Measurements from ENCODE around the gene JUP.
"Not testable (repeated sequence)": the region's sequence is repeated elsewhere in the genome, so short reads cannot be mapped to it uniquely, and the experiment has no call there.

The JUP gene

GRCh38 chr17:41782142-41782541, 4.4 kb downstream of the JUP start:
- H3K27ac ChIP-seq = peak overlapping the region; percentile 97
- no peak for DNase-seq (ENCODE audit: low spot score)
- TF ChIP-seq CTCF (conservative IDR thresholded peaks at IDR 0.05; ENCODE audit: low read depth) = no peak
- CTCF ChIA-PET = interaction anchor here (1.6 to 2.8 kb wide), 2 partner anchors 19 to 29 kb away, joined by 5 to 10 read pairs; partner anchors contain the start of gene P3H4
- POLR2A ChIA-PET (ENCODE audit: low non-redundant PET) = interaction anchor here (1.3 kb wide), 1 partner anchor 11 kb away, joined by 4 read pairs; no protein-coding TSS in a partner anchor

- no peak for TF ChIP-seq CTCF (conservative IDR thresholded peaks at IDR 0.05; ENCODE audit: low read depth)
- CTCF ChIA-PET = interaction anchor here (0.8 to 2.8 kb wide), 3 partner anchors 20 to 44 kb away, joined by 5 to 10 read pairs (median 6); partner anchors contain the start of gene P3H4
- POLR2A ChIA-PET (ENCODE audit: low non-redundant PET) = interaction anchor here (0.6 to 1.3 kb wide), 3 partner anchors 11 to 64 kb away, joined by 4 read pairs; no protein-coding TSS in a partner anchor
- peak overlapping the region; percentile 97 for H3K27ac ChIP-seq
- no peak for DNase-seq (ENCODE audit: low spot score)
Observed at GRCh38 chr17:41781404-41782110, 5.0 kb downstream of the JUP start.

- peak overlapping the region; percentile 97 for H3K27ac ChIP-seq
- CTCF ChIA-PET = interaction anchor here (0.7 to 2.8 kb wide), 2 partner anchors 21 to 158 kb away, joined by 4 to 10 read pairs; no protein-coding TSS in a partner anchor
- POLR2A ChIA-PET (ENCODE audit: low non-redundant PET) = no interaction called here
- DNase-seq (ENCODE audit: low spot score) = no peak
- no peak for TF ChIP-seq CTCF (conservative IDR thresholded peaks at IDR 0.05; ENCODE audit: low read depth)
Observed at GRCh38 chr17:41779954-41780353, 6.6 kb downstream of the JUP start.

GRCh38 chr17:41777574-41778188, 8.8 kb downstream of the JUP start:
- peak overlapping the region; percentile 97 for H3K27ac ChIP-seq
- CTCF ChIA-PET = interaction anchor here (0.6 to 1.9 kb wide), 4 partner anchors 8 to 29 kb away, joined by 3 to 14 read pairs (median 4); no protein-coding TSS in a partner anchor
- DNase-seq (ENCODE audit: low spot score) = peak; percentile 58
- POLR2A ChIA-PET (ENCODE audit: low non-redundant PET) = interaction anchor here (1.8 kb wide), 1 partner anchor 9 kb away, joined by 6 read pairs; the partner anchor contains the start of gene JUP
- no peak for TF ChIP-seq CTCF (conservative IDR thresholded peaks at IDR 0.05; ENCODE audit: low read depth)

- no peak for TF ChIP-seq CTCF (conservative IDR thresholded peaks at IDR 0.05; ENCODE audit: low read depth)
- ChIA-PET POLR2A (ENCODE audit: low non-redundant PET) (interaction anchor here (1.8 kb wide), 1 partner anchor 9 kb away, joined by 6 read pairs; the partner anchor contains the start of gene JUP), CTCF (interaction anchor here (0.6 to 1.9 kb wide), 3 partner anchors 9 to 25 kb away, joined by 3 to 14 read pairs (median 4); no protein-coding TSS in a partner anchor)
Observed at GRCh38 chr17:41777157-41777573, 9.3 kb downstream of the JUP start.

GRCh38 chr17:41776262-41776900, 10.1 kb downstream of the JUP start:
- POLR2A ChIA-PET (ENCODE audit: low non-redundant PET); DNase-seq (ENCODE audit: low spot score); CTCF ChIA-PET: not testable (repeated sequence)
- H3K27ac ChIP-seq = peak overlapping the region; percentile 97

More at GRCh38 chr17:41777157-41777573, 9.3 kb downstream of the JUP start:
- no peak for DNase-seq (ENCODE audit: low spot score)
- H3K27ac ChIP-seq = peak overlapping the region; percentile 97
